A549 (cell line): Measurements from ENCODE around the gene MAF.

Source experiments
- EP300 ChIP-seq, 2 experiments: fragments of >200 bp; sonication (Bioruptor Twin); formaldehyde crosslinking; IDR thresholded peaks; 2 replicates in 1 of 2; 3 replicates in 1 of 2; pipeline ENCODE4 v1.6.1; 2016 to 2017
- ESRRA ChIP-seq: fragments of 150-350 bp; IDR thresholded peaks from 2 replicates; pipeline ENCODE4 v1.6.1; 2014; ENCODE audit warnings: mild to moderate bottlenecking, low read length, borderline replicate concordance
- HDAC2 ChIP-seq: fragments of 200-600 bp; sonication (generic); IDR thresholded peaks from 2 replicates; pipeline ENCODE4 v1.6.1; 2016
- HOXA7 ChIP-seq: fragments of 250-450 bp; sonication (Bioruptor Pico); IDR thresholded peaks from 2 replicates; pipeline ENCODE4 v1.5.0; 2020; ENCODE audit warnings: mild to moderate bottlenecking, moderate library complexity
- POLR2A ChIP-seq: IDR thresholded peaks from 2 replicates; pipeline ENCODE4 v1.6.1; 2012; ENCODE audit warnings: mild to moderate bottlenecking, low read length
- RCOR1 ChIP-seq: fragments of 150-350 bp; IDR thresholded peaks from 2 replicates; pipeline ENCODE4 v1.6.1; 2014; ENCODE audit warnings: antibody characterized with exemption, low read length, low read depth
- SMC3 ChIP-seq: fragments of >200 bp; sonication (Bioruptor Twin); formaldehyde crosslinking; IDR thresholded peaks from 3 replicates; pipeline ENCODE4 v1.6.1; 2018; ENCODE audit warnings: inconsistent platforms
- ZFP36 ChIP-seq: fragments of 450-650 bp; IDR thresholded peaks from 2 replicates; pipeline ENCODE4 v1.6.1; 2014; ENCODE audit warnings: borderline replicate concordance; ENCODE audit not compliant: partially characterized antibody
- TF ChIP-seq, protein P1 (sequence below): fragments of >200 bp; sonication (Bioruptor Twin); formaldehyde crosslinking; IDR thresholded peaks from 3 replicates; pipeline ENCODE4 v1.5.1; 2016

DNA sequence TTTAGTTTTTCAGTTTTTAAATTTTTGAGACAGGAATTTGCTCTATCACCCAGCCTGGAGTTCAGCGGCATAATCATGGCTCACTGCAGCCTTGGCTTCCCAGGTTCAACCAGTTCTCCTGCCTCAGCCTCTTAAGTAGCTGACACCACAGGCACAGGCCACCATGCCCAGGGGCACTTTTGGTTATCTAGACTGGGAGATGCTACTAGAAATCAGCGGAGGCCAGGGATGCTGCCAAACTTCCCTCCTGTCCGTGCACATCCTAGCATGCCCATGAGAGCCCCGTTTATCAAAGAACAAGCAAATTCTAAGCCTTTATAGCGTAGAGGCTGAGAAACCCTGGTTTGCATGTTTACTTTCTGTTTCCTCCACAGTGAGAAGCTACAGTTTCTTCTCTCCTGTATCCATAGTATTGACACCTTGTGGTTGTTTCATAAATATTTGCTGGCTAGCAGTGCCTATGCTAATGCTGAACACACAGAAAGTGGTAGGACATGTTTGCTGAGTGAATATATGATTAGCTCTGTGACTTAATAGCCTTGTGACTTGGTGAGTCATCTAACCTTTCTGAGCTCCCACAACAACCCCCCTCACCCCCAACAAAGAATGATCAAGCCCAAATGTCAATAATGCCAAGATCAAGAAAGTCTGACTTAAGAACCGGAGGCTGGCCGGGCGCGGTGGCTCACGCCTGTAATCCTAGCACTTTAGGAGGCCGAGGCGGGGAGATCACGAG lies 39.2 kb upstream of the MAF start:
- TF ChIP-seq SMC3 (no peak), ZFP36 (no peak), ESRRA (no peak), HOXA7 (CRISPR knock-in tag) (no peak), RCOR1 (no peak), EP300 (IDR thresholded peaks at IDR 0.05) (peak; percentile 22 to 49; a peak in 1 of 5 replicates), HDAC2 (no peak), POLR2A (no peak)
- TF ChIP-seq, protein P1, sequence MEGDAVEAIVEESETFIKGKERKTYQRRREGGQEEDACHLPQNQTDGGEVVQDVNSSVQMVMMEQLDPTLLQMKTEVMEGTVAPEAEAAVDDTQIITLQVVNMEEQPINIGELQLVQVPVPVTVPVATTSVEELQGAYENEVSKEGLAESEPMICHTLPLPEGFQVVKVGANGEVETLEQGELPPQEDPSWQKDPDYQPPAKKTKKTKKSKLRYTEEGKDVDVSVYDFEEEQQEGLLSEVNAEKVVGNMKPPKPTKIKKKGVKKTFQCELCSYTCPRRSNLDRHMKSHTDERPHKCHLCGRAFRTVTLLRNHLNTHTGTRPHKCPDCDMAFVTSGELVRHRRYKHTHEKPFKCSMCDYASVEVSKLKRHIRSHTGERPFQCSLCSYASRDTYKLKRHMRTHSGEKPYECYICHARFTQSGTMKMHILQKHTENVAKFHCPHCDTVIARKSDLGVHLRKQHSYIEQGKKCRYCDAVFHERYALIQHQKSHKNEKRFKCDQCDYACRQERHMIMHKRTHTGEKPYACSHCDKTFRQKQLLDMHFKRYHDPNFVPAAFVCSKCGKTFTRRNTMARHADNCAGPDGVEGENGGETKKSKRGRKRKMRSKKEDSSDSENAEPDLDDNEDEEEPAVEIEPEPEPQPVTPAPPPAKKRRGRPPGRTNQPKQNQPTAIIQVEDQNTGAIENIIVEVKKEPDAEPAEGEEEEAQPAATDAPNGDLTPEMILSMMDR = no peak
